HFFc6 (cell line): Measurements from ENCODE around the gene TTC38. TPM values are rescaled to one million over a fixed set of nuclear protein-coding genes. Genes with fewer than 3 reads are reported as not detected.

Source experiments
- DNase-seq: peaks from one replicate; pipeline ENCODE4 v3.0.0-alpha.2; 2018
- H3K27ac Mint-ChIP-seq: 2 replicates; pipeline ENCODE4 v1.8.0; 2020; ENCODE audit warnings: mild to moderate bottlenecking, mixed read lengths
- H3K27me3 Mint-ChIP-seq: 2 replicates; pipeline ENCODE4 v1.8.0; 2021; ENCODE audit warnings: mild to moderate bottlenecking, moderate library complexity, mixed read lengths; ENCODE audit not compliant: insufficient read depth
- H3K36me3 Mint-ChIP-seq: 2 replicates; pipeline ENCODE4 v1.8.0; 2021; ENCODE audit warnings: low read depth, mixed read lengths
- H3K4me1 Mint-ChIP-seq: 2 replicates; pipeline ENCODE4 v1.8.0; 2020; ENCODE audit warnings: low read depth, mixed read lengths
- H3K4me3 Mint-ChIP-seq: 2 replicates; pipeline ENCODE4 v1.8.0; 2020; ENCODE audit warnings: mild to moderate bottlenecking, moderate library complexity, mixed read lengths
- H3K9me3 Mint-ChIP-seq: 2 replicates; pipeline ENCODE4 v1.8.0; 2020; ENCODE audit warnings: mild to moderate bottlenecking, mixed read lengths
- total RNA-seq, 6 experiments: library from RNA; stranded (reverse); fragmentation: NEBNext Ultra II Directional; extraction: Animal tissue kit (Norgen Biotek cat#: 25700); gene quantifications; 2 replicates in 1 of 6; 3 replicates in 5 of 6; pipeline ENCODE4 v1.2.3, GENCODE V29; 2021
- TF ChIP-seq, protein P1 (sequence below): fragments of 200-600 bp; sonication (generic); IDR thresholded peaks from 2 replicates; pipeline ENCODE4 v1.5.0; 2021; ENCODE audit warnings: antibody characterized with exemption, mild to moderate bottlenecking

The TTC38 gene
- total RNA-seq, 6 experiments from 2014 or later = 31.2 to 38.6 (median 36.6) TPM

DNA sequence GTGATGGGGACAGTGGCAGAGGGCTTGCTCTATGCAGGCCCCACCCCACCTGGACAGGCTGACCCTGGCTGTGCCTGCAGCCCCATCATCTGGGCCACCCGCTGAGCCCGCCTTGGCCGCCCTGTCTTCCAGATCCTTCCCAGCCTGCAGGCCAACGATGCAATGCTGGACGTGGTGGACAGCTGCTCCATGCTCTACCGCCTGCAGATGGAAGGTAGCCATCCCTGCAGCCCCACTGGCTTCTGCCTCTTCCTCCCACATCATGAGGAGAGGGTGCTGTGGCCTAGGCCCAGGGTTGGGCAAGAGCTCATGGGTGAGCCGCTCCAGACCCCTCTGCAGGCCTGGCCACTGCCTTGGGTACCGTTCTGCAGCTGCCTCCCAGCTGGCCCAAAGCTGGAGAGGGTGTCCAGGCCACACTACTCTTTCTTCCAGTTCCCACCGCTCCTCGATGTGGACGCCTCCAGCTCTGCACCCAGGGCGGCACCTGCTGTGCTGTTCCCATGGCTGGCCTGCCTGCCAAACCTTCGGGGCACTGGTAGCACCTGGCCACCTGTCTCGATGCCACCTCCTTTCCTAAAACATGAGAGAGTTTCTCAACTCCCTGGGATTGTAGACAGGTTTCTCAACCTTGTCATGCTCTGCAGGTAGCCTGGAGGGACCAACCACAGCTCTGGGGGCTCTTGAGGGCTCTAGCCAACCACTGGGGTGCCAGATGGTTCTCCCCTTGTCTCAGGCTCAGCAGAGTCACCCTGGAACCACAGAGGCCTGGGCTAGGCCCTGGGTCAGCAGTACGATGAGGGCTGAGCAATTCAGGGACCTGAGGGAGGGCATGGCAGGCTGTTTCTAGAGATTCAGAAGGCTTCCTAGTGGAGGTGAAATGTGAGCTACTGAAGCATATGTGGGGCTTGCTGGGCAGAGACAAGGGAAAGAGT is 19.4 kb downstream of the TTC38 start:
- Mint-ChIP-seq H3K27me3 (no peaks in the 10 kb centered on the region; the same call in 1 of the 2 replicates), H3K4me3 (no peak overlapping the region), H3K36me3 (peaks cover 24% of the 10 kb centered on the region), H3K27ac (no peak overlapping the region), H3K9me3 (no peaks in the 10 kb centered on the region; the same call in 1 of the 2 replicates), H3K4me1 (no peaks in the 10 kb centered on the region)
- TF ChIP-seq, protein P1, sequence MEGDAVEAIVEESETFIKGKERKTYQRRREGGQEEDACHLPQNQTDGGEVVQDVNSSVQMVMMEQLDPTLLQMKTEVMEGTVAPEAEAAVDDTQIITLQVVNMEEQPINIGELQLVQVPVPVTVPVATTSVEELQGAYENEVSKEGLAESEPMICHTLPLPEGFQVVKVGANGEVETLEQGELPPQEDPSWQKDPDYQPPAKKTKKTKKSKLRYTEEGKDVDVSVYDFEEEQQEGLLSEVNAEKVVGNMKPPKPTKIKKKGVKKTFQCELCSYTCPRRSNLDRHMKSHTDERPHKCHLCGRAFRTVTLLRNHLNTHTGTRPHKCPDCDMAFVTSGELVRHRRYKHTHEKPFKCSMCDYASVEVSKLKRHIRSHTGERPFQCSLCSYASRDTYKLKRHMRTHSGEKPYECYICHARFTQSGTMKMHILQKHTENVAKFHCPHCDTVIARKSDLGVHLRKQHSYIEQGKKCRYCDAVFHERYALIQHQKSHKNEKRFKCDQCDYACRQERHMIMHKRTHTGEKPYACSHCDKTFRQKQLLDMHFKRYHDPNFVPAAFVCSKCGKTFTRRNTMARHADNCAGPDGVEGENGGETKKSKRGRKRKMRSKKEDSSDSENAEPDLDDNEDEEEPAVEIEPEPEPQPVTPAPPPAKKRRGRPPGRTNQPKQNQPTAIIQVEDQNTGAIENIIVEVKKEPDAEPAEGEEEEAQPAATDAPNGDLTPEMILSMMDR = no peak
- no peak for DNase-seq

DNA sequence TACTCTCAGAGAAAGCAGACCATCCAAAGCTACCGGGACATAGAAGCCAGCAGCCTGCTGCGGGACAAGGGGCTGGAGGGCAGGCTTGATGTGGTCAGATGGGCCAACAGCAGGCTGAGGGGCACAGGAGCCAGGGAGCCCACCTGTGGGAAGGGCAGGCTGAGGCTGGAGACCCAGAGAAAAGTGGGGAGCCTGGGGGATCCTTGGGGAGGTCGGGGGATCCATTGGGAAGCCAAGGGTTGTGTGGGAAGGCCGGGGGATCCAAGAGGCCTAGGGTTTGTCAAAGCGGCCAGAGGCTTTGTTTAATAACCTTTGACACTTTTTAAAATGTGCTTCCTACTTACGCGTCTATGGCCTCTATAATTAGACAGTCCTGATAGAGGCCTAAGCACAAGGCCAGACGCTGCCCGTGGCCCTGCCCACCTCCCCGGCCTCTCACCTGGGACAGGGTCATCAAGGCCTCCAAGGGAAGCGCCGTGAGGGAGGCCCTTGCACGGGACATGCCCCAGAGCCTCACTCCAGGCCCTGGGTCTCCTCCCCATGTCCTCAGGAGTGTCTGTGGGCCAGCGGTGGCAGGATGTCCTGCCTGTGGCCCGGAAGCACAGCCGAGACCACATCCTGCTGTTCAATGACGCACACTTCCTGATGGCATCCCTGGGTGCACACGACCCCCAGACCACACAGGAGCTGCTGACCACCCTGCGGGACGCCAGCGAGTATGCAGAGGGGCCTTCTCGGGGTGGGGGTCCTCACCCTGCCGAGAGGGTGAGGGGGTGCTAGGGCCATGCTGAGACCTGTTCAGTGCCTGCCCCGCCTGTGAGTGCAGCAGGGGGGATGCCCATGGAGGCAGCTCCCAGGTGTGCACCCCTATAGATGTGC is 20.3 kb downstream of the TTC38 start:
- no peak for DNase-seq
- Mint-ChIP-seq H3K36me3 (peaks cover 29% of the 10 kb centered on the region), H3K4me3 (no peak overlapping the region), H3K9me3 (no peaks in the 10 kb centered on the region; the same call in 1 of the 2 replicates), H3K27ac (no peak overlapping the region), H3K27me3 (no peaks in the 10 kb centered on the region; the same call in 1 of the 2 replicates), H3K4me1 (peaks cover 2% of the 10 kb centered on the region)
- TF ChIP-seq, protein P1 = no peak

DNA sequence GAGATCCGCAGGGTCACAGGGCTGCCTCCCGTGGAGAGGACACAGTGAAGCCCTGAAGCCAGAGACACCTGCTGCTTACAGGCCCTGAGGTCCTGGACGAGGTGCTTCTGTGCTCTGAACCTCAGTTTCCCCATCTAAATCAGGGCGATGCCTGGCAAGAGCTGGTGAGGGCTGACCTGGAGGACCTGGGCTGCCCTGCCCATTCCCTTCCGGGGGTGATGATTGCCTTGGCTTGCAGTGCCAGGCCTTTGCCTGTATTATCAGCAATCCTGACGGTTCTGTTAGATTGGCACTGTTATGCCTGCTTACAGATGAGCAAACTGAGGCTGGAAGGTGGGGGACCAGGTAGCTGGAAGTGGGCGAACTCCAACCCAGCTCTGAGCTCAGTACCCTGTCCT is 21.0 kb downstream of the TTC38 start:
- DNase-seq = no peak
- TF ChIP-seq, protein P1 = no peak
- Mint-ChIP-seq H3K4me1 (peaks cover 10% of the 10 kb centered on the region), H3K27ac (no peak overlapping the region), H3K9me3 (no peaks in the 10 kb centered on the region; the same call in 1 of the 2 replicates), H3K4me3 (no peak overlapping the region), H3K36me3 (peaks cover 28% of the 10 kb centered on the region), H3K27me3 (no peaks in the 10 kb centered on the region; the same call in 1 of the 2 replicates)

DNA sequence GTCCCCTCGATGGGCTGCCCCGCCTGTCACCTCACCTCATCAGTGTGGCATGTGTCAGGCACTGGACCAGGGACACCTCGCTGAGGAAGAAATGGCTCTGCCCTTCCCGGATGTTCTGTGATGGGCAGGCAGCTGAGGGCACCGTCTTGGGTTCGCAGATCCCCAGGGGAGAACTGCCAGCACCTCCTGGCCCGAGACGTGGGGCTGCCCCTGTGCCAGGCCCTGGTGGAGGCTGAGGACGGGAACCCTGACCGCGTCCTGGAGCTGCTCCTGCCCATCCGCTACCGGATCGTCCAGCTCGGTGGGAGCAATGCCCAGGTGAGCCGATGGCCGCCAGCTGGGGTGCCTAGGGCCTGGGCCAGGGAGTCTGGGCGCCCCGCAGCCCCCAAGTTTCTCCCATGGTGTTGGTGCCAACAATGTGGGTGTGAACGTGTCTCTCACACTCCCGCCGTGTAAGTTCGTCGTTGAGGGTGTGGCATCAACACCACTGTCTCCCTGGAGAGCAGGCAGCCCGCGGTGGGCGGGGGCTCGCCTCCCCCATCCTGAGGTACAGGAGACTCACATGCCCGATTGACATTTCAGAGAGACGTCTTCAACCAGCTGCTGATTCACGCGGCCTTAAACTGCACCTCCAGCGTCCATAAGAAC is 21.6 kb downstream of the TTC38 start:
- H3K4me3 Mint-ChIP-seq = no peak overlapping the region
- peaks cover 23% of the 10 kb centered on the region for H3K36me3 Mint-ChIP-seq

More for the DNA sequence above, 21.6 kb downstream of the TTC38 start:
- Mint-ChIP-seq H3K27ac (no peak overlapping the region), H3K27me3 (no peaks in the 10 kb centered on the region; the same call in 1 of the 2 replicates), H3K9me3 (no peaks in the 10 kb centered on the region; the same call in 1 of the 2 replicates), H3K4me1 (peaks cover 12% of the 10 kb centered on the region)
- TF ChIP-seq, protein P1 = no peak
- DNase-seq = no peak
